CD4-positive, alpha-beta T cell treated with Interferon alpha-2 for 1 hour (primary cell): Measurements from ENCODE around the gene GALM.
"Not testable (repeated sequence)": the region's sequence is repeated elsewhere in the genome, so short reads cannot be mapped to it uniquely, and the experiment has no call there.

Experiments
- DNase-seq, 2 donors: peaks; one replicate each; pipeline ENCODE4 v3.0.0-alpha.2; 2020 to 2022

The GALM gene

DNA sequence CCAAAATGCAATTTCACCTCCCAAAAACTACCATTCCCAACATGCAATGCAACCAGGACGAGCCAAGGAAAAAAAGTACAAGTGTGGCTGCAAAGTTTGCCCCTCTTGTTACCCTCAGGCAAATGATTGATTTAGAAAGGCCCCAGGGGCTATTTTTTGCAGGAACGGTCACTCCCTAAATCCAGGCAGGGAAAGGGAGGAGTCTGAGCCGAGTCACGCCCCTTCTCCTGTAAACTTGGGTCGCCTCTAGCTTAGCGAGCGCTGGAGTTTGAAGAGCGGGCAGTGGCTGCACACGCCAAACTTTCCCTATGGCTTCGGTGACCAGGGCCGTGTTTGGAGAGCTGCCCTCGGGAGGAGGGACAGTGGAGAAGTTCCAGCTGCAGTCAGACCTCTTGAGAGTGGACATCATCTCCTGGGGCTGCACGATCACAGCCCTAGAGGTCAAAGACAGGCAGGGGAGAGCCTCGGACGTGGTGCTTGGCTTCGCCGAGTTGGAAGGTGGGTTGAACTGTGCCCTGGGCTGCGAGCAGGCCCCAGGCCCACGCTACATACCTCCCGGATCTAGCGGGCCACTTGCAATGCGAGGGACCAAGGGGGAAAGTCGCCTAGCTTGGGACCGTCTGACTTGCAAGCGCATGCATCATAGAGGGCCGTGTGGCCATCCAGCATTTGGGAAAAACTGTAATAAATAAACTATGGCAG, at the start of gene GALM:
GALM (plus strand) TSS at position 261 of the 702 bp plus-strand sequence; CDS start at position 309, 48 bp downstream.
- DNase-seq, result peak; percentile 51 to 76

DNA sequence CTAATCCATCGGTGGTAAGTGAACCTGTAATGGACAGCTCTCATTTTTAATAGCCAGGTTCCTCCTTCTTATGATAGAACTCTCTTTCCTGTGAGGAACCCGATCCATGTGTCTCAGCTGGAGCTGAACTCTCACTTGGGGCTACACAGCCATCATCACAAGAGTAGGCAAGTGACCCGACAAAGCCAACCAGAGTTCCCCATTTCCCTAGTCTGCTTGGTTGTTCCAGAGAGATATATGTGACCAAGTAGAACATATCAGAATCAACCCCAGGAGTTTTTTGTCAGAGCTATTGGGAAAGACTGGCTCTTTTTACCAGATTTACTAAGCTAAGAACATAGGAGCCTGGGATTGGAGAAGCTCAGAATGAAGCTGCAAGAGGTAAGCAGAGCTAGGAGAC, 48.6 kb upstream of the GALM start:
- DNase-seq, result no peak

DNA sequence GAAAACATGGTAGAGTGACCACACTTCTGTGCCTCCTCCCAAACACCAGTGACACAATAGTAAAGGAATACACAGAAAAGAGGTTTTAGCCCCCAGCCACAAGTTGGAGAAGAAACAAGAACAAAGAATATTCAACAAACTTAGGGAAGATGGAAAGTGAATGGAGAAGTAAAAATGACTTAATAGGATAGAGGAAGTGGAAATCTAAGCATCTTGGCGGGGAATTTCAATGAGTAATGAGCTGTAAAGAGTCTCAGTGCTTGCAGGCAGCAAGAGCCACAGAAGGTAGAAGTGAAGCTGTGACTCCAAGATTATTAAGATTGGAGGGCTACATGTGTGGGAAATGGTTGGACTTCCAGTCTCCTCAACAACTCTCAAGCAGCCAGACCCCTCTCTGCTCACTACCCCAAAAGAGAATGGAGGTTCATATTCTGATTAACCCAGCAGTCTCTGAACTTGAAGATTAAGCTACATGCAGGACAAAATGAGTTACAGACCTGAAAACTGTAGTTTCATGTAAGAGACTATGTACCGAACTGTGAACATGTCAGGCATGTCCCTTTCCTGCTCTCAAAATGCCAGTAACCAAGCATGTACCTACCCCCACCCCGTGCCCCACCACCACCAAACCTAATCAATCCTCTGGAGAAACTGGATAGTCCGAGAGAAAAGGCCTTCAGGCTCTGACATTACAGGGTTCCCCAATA, 46.3 kb upstream of the GALM start:
- no peak for DNase-seq

GRCh38 chr2:38620282-38620977, 45.5 kb upstream of the GALM start:
- no peak for DNase-seq

- no peak for DNase-seq
Observed at GRCh38 chr2:38621018-38621417, 44.9 kb upstream of the GALM start.

DNA sequence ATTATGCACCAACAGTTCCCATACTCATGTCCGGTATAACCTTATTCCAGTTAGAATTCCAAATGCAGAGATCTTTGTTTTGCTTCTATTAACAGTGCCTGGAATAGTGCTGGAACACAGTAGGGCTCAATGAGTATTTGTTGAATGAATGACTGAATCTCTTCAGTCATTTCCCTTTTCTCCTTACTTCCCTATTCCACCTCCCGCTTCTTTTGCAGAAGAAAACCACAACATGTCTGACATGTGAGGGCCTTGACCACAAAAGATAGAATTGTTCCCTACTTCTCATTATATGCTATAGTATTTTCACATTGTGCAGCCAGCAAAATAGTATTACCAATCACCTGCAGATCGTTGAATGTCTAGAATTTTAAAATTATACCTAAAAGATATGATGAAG, 43.7 kb upstream of the GALM start:
- no peak for DNase-seq

DNA sequence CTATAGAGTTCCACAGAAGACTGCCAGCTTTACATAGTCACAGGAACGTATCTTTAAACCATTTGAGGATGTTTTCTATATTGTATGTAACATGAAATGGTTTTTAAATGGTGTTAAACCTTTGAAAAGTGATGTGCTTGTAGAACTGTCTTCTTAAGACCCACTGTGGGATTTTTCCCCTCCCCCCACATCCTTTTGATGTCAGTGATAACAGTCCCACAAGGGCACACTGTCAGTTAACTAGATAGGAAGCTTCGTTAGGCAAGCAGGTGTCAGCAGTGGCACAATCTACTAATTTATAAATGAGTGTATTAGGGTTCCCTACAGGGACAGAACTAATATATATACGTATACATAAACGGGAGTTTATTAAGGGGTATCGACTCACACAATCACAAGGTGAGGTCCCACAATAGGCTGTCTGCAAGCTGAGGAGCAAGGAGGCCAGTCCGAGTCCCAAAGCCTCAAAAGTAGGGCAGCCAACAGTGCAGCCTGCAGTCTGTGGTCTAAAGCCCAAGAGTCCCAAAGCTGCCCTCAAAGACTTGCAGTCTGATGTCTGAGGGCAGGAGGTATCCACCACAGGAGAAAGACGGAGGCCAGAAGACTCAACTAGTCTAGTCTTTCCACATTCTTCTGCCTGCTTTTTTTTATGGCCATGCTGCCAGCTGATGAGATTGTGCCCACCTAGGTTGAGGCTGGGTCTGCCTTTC, 39.4 kb upstream of the GALM start:
- peak; percentile 27 to 72 for DNase-seq

GRCh38 chr2:38627391-38627790, 38.5 kb upstream of the GALM start:
- DNase-seq, result no peak

DNA sequence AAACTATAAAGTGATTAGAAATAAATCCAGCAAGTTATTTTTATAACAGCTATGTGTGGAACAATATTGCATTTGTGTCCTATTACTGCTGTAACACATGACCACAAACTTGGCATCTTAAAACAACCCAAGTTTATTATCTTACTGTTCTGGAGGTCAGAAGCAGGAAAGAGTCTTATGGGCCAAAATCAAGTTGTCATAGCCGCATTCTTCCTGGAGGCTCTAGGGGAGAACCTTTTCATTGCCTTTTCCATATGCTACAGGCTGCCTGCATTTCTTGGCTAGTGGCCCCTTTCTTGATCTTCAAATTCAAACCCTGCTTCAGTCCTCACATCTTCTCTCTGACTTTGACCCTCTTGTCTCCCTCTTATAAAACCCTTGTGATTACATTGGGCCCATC, 36.2 kb upstream of the GALM start:
- DNase-seq, result no peak

- no peak for DNase-seq
Observed at GRCh38 chr2:38631976-38632375, 33.9 kb upstream of the GALM start.

GRCh38 chr2:38632980-38633379, 32.9 kb upstream of the GALM start:
- DNase-seq, result no peak

- no peak for DNase-seq
Observed at GRCh38 chr2:38633895-38634294, 32.0 kb upstream of the GALM start.

DNA sequence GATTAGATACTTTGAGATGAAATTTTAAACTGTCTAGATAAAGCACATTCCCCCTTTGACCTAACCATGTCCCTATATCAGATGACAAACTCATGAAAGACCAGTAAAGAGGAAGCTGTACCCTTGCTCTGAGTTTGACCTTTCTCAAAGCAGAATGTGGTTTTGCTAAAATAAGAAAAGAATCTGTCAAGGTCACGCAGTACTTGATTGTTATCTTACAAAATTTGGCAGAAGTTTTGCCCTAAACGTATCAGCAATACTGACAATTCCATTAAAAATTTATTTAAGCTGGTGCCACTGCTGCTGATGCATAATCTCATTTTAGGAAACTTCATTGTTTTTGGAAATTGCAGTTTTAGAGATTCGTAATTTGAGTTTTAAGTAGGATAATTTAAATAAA, 31.2 kb upstream of the GALM start:
- DNase-seq, result no peak

DNA sequence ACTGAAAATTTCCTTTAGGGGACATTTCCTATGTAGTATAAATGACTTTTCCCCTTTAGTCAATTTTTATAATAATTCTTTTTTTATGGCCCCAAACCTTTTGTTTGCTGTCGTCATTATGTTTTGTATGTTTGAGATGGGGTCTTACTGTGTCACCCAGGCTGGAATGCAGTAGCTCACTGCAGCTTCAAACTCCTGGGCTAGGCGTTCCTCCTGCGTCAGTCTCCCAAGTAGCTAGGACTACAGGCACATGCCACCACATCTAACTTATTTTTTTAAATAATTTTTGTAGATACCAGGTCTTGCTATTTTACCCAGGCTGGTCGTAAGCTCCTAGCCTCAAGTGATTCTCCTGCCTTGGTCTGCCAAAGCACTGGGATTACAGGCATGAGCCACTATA, 30.8 kb upstream of the GALM start:
- DNase-seq, result no peak

DNA sequence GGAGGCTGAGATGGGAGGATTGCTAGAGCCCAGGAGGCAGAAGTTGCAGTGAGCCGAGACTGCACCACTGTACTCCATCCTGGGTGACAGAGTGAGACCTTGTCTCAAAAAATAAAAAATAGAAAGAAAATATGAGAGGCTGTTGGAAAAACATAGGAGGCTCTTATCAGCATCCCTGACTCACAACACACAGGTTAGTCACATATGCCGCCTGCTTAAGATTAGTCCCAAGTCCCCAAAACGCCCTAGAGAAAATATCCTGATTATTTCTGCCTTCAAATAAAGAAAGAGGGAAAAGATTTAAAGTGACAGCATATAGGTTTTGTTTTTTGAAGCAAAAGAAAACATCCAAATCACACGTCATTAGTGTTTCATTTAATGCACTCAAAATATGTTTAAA, 29.8 kb upstream of the GALM start:
- no peak for DNase-seq

DNA sequence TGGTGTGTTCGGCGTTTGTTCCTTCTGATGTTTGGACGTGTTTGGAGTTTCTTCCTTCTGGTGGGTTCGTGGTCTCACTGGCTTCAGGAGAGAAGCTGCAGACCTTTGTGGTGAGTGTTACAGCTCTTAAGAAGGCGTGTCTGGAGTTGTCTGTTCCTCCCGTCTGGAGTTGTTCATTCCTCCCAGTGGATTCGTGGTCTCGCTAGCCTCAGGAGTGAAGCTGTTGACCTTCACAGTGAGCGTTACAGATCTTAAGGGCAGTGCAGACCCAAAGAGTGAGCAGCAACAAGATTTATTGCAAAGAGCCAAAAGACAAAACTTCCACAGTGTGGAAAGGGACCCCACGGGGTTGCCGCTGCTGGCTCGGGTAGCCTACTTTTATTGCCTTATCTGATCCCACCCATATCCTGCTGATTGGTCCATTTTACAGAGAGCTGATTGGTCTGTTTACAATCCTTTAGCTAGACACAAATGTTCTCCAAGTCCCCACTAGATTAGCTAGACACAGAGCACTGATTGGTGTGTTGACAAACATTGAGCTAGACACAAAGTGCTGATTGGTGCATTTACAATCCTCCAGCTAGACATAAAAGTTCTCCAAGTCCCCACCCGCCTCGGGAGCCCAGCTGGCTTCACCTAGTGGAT, 23.4 kb upstream of the GALM start:
- not testable (repeated sequence) for DNase-seq

DNA sequence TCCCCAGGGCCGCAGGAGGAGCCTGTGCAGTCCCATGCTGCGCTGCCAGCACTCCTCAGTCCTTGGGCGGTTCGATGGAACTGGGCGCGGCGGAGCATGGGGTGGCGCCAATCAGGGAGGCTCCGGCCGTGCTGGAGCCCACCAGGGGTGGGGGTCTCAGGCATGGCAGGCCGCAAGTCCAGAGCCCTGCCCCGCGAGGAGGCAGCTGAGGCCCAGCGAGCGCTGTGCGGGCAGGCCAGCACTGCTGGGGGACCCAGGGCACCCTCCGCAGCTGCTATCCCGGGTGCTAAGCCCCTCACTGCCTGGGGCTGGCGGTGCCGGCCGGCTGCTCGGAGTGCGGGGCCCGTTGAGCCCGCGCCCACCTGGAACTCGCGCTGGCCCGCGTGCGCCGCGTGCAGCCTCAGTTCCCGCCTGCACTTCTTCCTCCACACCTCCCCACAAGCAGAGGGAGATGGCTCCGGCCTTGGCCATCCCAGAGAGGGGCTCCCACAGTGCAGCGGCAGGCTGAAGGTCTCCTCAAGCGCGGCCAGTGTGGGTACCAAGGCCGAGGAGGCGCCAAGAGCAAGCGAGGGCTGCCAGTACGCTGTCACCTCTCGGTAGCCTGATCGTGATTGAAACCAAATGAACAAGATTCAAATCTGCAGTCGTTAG, 22.8 kb upstream of the GALM start:
- no peak for DNase-seq

GRCh38 chr2:38643683-38644511, 22.0 kb upstream of the GALM start:
- DNase-seq, result peak in 1 of 2 donors; percentile 58

DNA sequence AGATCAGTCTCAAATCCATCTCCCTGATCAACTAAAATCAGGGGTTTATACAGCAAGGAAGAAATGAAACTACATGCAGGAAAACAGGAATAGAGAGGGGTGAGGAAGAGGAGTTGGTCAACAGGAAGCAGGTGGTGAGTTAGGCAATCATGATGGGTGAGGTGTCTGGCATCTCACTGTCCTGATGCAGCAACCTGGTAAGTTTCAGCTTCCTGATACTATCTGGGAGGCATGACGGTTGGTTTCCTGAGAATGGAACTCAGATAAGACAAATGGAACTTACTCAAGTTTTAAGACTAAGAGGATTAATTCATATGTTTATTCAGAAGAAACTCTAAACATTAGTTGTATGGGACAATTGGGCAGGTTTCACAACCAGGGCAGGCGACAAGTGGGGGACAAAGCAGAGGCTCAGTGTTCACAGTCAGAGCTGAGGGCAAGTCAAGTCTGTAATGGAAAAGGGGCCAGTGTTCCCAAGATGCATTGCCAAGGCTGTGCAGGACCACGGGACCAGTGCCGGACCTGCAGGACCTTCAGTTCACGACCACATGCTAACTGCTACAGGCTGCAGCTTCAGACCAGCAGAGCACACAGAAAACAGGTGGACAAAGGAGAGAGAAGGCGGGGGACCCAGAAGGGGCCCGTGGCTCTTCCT, 17.7 kb upstream of the GALM start:
- peak in 1 of 2 donors; percentile 44 for DNase-seq

DNA sequence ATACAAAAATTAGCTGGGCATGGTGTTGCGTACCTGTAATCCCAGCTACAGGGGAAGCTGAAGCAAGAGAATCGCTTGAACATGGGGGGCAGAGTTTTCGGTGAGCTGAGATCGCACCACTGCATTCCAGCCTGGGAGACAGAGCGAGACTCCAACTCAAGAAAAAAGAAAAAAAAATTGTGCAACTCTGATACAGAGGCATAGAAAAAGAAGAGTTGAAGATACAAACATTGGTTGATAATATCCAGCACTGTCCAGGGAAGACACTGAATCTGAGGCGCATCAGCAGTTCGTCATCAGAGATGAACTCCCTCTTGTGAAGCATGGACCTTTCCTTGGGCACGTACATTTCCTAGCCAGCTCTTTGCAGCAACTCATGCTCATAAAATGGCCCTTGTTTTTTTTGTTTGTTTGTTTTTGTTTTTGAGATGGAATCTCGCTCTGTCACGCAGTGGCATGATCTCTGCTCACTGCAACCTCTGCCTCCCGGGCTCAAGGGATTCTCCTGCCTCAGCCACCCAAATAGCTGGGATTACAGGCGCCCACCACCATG, 16.7 kb upstream of the GALM start:
- no peak for DNase-seq
